GM19468 (cell line): ENCODE measurements around the gene MCCD1.
A peak's percentile ranks its signal among the peaks of the same experiment; 100 is the strongest.
"Not testable (repeated sequence)": the region's sequence is repeated elsewhere in the genome, so short reads cannot be mapped to it uniquely, and the experiment has no call there.

ENCODE experiments used
- ATAC-seq: cut with Tn5 transposase; IDR thresholded peaks from one replicate; pipeline ENCODE4 v1.9.1; 2021; ENCODE audit warnings: mild to moderate bottlenecking, moderate library complexity, moderate number of reproducible peaks; ENCODE audit not compliant: unreplicated experiment; ENCODE audit errors: extremely low read depth

The MCCD1 gene

DNA sequence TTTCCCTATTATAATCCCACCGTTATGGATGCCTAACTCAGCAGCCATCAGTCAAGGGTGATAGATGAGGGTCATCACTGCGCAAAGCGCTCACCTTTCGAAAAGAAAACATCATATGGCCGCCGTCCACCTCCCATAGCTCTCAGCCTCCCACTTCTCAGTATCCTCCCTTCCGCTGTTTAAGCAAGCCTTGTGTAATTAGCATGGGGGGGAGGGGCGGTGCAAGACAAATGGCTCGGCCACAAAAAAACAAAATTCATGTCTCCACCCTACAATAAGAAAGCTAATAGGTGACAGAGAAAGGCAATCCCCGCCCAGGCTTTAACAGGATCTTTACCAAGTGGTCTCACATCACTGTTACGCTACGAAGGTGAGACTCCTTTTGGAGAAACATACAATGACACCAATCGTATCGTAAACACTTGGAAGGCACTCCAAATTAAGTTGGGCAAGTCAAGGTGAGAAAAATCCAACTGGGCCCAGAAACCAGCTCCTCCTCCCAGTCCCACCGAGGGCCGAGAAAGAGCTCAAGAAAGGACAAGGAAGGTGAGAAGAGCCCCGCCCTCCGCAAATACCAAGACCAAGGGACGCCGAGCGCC is 12.4 kb downstream of the MCCD1 start:
- ATAC-seq: no peak

DNA sequence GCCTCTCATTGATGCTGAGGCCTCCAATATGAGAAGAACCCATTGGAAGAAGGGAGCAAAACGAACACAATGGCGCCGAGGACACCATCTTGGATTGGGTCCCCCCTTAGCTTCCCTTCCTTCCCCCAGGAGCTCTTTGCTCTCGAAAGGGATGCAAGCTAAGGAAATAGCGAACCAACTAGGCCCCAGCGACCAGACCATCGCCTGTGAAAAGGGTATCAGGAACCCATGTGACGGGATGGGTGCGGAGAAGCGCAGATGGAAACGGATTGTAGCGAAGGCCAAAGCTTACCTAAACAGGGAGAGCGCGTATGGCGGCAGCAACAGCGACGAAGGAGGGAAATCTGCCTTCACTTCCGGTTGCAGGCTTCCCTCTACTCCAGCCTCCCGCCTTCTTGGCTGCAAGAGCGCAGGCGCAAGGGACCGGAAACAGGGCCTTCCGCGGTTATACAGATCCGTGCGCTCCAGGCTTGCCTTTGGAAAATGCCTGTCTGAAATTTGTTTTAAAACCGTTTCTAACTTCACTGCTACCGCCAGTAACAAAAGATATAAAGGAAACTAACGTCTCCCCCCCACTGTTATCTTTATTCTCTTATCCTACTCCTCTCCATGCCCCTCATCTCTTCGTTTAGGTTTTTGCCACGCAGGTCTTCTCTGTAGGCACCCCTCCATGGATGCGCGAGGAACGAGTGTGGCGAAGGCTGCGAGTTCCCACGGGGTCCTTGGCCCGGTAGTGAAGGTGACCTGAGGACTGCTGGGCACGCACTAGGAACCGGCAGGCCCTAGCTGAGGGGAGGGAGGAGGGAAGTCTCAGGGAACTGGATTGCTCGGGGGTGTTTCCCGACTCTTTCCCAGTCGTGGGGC is 13.1 kb downstream of the MCCD1 start, which contains the start of gene DDX39B:
DDX39B (minus strand) TSS at position 346 of the 864 bp plus-strand sequence. CDS start 1,471 bp downstream, outside the sequence.
- ATAC-seq: peak; percentile 41

DNA sequence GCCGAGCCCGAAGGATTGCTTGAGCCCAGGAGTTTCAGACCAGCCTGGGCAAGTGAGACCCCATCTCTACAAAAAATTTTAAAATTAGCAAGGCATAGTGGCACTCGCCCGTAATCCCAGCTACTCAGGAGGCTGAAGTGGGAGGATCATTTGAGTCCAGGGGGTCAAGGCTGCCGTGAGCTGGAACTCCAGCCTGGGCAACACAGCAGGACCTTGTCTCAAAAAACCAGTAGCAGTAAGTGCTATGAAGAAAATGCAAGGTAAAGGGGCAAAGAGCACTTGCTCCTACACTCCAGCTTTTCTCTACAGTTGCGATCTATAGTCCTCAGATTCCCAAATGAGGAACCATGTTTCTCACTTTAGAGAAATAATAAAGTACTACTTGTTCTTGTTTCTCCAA is 14.9 kb downstream of the MCCD1 start:
- no peak for ATAC-seq

DNA sequence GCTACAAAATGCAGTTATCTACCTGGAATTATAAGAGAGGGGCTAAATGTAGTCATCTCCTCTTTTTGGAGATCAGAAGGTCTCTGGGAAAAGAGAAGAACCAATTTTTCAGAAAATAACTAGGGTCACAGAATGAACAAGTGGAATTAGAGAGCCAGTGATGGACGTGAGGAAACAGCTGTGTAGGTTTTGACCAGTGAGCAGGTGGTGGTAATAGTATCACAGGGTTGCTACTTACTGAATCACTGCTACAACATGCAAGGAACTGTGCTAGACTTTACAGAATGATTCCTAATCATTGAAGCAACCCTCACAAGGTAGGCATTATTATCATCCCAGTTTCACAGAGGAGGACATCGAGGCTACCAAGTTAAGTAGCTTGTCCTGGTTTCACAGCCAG is 15.9 kb downstream of the MCCD1 start:
- no peak for ATAC-seq

DNA sequence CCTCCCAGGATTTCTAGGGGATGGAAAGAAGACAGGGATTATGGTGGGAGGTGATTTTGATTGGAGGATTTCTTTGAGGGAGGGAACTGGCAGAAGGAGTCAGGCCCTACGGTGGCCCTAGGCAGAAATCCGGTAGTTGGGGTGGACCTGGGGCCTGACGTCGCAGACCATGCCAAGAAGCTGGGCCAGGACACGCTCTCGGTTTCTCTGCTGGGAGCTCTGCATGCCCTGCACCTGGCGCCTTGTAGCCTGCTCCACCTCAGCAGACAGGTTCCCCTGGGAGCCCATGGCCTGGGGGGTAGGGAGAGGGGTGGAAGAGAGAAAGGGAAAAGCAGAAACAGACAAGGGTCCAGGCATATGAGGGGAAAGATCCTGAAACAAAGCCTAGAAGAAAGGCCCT is 16.5 kb downstream of the MCCD1 start:
- no peak for ATAC-seq

DNA sequence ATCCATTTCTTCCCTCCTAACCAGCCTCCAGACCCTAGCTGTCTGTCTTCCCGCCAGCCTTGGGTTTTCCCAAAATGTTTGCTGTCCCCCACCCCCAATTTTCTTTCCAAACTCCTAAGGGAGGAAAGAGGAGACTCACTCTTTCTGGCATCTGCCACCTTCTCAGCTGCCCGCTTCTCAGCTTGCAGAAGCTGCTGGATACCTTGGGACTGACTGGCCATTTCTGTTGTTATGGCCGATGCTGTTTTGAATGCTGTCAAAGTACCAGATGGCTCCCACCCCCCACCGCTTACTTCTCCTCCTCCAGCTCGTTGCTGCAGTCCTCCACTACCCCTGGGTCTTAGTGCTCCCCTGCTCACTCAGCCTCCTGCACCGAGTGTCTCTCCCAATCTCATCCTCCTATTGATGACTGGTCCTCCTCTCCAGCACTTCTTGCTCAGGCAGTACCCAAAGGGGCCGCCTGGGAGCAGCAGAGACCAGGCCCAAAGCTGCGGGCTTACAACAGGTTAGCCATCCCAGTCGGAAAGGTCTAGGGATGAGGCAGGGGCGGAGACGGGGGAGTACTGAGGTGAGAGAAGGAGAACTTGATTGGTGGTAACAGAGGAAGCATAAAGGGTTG is 17.7 kb downstream of the MCCD1 start, which contains the start of gene ATP6V1G2:
ATP6V1G2 (minus strand) TSS at position 270 of the 619 bp plus-strand sequence; CDS start at position 221, 49 bp downstream.
- ATAC-seq: no peak

DNA sequence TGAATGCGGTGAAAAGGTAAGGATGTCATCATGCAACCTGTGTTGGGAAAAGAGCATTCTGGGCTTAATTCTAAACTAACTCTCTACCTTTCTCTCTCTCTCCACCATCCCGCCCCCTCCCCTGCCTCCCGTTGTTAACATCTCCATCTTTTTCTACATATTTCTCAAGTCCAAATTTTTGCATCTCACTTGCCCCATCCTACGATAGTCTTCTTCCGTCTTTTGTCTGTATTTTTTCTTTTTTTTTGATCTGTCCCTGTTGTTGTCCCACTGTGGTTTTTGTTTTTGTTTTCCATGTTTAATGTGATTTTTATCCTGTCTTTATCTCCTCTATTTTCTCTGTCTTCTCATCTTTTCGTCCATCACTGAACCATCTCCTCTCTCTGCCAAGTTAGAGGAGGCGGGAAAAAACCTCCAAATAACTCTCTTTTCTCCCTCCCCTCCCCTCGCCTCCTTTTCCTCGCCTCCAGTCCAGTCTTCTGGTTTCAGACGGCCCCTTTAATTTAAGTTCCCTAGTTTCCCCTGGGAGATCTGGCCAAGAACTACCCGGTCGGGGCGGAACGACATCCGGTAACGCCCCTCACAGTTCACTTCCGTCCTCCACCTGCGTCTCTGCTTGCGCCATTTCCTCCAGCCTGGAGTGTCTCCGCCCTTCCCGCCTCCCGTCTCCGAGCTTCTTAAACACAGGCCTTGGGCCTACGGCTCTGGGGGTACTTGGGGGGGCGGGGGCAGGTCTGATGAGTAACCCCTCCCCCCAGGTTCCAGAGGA is 18.4 kb downstream of the MCCD1 start, which contains the start of gene NFKBIL1:
NFKBIL1 (plus strand) TSS at position 651 of the 769 bp plus-strand sequence; CDS start at position 738, 87 bp downstream.
- no peak for ATAC-seq

DNA sequence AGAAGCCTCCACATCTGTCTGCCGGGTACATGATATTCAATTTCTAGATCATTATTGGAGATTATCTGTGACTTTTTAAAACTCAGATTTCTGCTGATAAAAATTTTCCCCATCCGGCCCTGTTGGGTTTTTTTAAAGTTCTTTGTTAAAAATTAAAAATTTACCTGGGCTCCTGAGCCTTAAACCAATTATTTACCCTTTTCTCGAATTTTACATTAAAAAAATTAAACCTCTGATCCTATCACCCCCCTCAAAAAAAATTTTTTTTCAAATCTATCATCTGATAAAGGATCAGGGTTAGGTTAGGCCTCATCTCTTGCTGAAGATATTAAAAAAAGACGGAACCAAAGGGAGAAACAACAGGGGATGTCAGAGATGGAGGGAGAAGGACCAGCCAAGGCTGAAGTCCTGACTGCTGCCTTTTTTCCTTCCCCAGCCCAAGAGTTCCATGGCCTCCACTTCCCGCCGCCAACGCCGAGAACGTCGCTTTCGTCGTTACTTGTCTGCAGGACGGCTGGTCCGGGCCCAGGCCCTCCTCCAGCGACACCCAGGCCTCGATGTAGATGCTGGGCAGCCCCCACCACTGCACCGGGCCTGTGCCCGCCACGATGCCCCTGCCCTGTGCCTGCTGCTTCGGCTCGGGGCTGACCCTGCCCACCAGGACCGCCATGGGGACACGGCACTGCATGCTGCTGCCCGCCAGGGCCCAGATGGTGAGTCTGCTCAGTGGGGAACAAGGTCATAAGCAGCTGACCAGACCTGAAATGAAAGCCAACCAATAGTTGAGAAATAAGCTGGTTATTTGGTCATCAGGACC is 19.2 kb downstream of the MCCD1 start:
- no peak for ATAC-seq

DNA sequence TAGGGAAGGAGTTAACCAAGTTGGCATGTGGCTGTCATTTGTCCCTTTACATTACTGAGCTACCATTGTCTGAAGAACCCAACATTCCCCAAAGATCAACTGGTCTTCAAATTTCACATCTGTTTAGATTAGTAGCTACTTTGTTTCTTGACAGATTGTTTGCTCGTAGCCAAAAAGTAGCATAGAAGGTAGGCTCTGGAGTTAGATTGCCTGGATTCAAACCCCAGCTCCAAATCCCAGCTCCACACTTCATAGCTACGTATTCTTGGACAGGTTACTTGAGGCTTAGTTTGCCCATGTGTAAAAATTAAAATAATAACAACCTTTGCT is 19.7 kb downstream of the MCCD1 start:
- no peak for ATAC-seq

DNA sequence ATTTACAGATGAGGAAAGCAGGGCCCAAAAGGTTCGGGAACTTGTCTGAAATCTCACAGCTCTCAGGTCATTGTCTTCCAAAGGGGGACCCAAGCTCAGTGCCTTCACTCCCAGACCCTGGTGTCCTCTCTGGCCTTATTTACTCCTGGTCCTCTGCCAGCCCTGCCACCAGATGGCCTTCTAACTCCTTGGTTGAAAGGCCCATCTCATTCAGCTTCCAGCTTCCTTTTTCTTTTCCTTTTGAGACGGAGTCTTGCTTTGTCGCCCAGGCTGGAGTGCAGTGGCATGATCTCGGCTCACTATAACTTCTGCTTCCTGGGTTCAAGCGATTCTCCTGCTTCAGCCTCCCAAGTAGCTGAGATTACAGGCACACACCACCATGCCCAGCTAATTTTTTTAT is 22.6 kb downstream of the MCCD1 start:
- not testable (repeated sequence) for ATAC-seq

DNA sequence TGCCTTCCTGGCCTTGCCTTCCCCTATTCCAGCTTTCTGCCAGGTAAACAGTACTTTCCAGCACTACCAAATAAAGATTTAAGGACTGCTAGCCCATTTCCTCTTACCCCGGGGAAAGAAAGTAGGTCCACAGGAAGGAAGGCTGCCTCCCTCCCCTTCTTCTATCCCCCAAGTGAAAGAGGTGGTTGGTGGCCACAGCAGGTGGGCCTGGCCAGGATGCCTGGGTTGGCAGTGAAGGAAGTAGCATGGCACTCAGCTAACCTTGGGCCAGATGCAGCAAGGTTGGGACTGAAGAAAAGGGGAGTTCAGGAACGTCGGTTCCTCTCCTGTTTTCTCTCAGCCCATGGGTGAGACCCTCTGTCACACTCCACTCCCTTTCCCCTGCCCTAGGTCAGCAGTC is 27.5 kb downstream of the MCCD1 start:
- ATAC-seq: no peak

DNA sequence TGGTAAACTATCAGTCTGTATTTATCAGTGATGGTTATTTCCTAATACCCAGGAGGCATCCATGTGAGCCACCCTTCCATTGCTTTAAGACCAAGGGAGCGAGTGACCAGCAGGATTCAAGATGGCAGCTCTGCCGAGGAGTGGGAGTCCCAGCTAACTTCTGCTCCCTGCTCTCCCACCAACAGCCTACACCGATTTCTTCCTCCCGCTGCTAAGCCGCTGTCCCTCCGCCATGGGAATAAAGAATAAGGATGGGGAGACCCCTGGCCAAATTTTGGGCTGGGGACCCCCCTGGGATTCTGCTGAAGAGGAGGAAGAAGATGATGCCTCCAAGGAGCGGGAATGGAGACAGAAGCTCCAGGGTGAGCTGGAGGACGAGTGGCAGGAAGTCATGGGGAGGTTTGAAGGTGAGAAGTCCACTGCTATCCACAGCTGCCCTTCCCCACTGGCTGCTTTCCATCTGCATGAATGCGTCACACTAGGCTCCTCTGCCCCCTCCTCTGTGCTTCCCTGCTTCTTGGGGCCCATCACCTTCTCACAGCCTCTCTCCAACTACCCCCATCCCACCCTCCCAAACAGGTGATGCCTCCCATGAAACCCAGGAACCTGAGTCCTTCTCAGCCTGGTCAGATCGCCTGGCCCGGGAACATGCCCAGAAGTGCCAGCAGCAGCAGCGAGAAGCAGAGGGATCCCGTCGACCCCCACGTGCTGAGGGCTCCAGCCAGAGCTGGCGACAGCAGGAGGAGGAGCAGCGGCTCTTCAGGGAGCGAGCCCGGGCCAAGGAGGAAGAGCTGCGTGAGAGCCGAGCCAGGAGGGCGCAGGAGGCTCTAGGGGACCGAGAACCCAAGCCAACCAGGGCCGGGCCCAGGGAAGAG is 28.9 kb downstream of the MCCD1 start:
- no peak for ATAC-seq

DNA sequence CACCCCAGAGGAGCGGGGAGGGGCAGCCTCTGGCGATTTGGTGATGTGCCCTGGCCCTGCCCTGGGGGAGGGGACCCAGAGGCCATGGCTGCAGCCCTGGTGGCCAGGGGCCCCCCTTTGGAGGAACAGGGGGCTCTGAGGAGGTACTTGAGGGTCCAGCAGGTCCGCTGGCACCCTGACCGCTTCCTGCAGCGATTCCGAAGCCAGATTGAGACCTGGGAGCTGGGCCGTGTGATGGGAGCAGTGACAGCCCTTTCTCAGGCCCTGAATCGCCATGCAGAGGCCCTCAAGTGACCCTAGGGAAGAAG is 29.5 kb downstream of the MCCD1 start:
- ATAC-seq: no peak

DNA sequence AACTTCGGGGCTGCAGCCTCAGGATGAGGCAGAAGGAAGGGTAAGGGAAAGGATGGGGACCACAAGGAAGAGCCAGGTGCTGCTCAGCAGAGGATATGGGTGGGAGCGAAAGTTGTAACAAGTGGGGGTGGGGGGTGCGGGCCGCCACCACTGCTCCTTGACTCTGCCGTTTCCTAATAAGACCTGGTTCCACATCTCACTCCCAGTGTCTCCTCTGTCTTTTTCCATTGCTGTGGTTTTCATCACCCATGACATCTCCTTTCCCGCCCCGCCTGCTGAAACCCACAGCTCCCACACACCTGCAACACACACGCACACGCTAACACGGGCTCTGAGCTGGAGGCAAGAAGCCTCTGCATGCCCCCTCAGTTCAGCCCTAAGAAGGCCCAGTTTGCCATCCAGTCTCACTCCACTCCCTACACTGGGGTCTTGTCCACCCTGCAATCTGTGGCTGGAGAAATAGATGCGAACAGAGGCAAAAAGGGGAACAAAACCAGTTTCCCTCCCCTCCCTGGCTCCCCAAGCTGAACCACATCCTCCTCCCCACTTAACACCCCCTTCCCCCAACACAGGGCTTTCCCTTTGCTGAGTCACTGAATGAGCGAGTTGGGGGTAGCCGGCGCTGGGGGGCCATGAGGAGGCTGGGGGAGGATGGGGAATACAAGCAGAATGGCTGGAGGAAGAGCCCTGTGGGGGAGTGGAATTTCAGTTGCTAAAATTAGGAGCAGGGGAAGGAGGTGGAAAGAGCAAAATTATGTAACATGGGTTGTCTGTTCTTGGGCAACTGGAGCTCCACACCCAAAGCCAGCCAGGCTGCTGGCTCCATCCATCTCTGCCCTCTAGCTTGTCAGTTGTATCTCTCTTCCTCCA is 30.1 kb downstream of the MCCD1 start:
- ATAC-seq: no peak

DNA sequence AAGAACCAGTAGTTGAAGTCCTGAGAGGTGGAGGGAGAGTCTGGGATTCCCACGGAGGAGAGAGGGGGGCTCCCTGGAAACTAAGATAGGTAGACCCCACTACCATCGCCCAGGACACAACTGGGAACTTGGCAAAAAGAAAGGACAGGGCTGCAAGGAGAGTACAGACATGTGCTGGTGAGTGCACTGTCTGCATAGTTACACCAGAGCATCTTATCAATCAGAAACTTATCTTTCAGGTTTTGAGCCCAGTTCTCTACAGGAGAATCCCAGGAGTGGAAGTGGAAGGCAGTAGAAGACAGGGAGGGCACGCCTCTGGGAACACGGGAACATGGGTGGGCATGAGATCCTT is 30.8 kb downstream of the MCCD1 start:
- no peak for ATAC-seq

DNA sequence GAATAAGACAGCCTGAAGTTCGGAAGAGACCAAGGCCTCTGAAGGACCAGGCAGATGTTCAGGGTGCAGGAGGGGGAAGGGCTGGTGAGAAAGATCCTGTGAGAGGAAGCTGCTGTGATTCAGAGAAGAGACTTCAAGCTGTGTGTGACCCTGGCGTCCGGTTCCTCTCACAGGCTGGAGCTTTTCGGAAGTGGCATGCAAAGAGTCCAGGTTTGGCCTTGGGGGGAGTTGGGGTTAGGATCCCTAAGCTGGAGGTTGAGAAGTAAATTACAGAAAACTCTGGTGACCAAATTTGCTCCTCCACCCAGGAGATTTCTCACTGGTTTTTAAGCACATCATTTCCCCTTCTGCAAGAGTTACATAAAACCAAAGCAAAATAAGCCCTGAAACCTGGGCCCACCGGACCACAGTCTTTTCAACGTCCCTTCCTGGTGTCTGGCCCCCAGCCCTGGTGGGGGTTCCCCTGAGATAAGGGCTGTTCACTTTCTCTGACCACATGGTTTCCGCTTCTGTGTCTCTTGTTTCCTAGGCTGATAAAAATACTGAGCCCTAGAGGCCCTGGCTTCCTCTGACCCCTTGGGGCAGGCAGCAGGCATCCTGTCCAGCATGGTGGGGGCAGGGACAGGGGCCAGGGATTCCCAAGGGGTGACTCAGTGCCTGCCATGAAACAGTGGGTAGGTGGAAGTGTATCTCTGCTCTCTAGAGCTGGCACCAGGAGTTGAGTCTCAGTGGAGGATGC is 31.4 kb downstream of the MCCD1 start:
- ATAC-seq: peak; percentile 51

DNA sequence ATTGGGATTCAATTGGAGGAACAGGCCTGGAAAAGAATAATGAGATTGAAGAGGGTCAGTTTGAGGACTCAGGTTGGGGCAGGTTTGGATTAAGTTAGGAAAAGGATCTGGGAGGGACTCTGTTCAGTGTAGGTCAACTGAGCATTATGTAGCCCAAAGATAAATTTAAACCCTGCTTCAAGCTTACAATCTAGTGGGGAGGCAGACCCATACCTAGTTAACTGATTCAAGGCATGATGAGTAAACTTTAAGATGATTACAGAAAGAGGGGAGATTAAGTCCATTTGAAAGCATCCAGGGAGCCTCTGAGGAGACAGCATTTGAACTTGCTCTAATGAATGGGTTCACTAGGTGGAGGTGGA is 31.9 kb downstream of the MCCD1 start:
- ATAC-seq: no peak
